GM04504 (cell line): ENCODE measurements around the gene OSM.

Source experiments
- DNase-seq: peaks from one replicate; pipeline ENCODE4 v3.0.0-alpha.2; 2012; ENCODE audit warnings: low read depth

The OSM gene

DNA sequence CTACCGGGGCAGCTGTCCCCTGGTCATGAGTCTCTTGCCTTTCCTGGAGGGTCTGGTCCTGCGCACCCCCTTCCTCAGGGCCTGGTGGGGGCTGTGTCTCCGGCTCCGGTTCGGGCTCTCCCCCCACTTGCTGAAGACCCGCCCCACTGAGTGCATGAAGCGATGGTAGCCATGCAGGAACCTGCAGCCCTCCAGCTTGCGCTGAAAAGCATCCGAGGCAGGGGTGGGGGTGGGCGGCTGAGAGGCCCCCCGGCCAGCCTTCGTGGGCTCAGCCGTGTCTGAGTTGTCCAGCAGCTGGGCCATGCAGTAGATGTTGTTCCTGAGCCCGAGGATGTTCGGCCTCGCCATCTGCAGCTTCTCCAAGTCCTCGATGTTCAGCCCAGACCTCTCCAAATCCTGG is 2.8 kb downstream of the OSM start:
- DNase-seq = no peak

DNA sequence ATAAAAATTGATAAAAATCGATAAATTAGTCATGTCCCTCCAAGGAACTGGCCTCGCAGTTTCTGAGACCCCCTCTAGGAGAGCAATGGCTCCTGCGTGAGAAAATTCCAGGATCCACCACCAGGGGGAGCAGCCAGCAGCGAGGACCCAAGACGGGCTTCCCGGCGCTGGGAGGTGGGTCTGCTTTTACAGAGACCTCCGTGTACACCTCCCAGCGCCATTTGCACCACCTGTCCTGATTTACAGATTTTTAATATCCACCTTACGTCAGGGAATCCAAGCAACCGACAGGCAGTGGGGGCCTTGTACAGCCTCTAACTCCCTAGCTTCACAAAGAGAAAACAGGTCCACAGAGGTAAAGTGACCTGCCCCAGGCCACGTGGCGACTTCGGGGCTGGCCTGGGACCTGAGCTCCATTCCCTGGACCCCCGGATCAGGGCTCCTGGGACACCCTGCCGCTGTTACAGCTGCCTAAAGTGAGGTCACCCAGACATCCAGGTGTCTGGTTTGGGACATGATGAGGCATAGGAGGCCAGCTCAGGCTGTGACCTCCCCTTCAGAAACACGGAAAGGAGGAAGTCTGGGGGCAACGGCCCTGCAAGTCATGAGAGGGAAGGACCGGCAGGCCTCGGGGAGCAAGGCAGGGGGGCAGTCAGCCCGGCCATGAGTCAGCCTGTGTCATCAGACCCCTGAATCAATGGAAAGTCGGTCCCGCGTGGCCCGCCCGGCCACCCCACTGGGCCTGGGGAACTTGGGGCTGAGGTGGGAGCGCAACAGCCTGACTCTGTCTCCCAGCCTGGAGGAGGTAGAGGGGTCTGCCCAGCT is 3.5 kb downstream of the OSM start:
- no peak for DNase-seq

DNA sequence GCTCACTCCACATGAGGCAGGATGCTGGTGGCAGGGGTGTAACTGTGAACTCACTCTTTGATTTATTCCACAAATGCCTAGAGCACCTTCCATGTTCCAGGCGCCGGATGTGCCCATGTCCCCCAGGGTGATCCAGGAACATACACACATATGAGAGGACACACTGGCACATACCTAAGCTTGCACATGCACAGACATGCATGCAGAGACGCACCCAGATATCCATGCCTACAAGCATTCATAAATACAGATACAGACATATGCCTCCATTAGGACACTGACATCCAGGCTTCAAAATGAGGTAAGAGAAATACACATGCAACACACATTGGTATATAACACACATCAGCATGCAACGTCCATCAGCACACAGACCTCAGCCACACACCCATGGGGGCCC is 4.5 kb downstream of the OSM start:
- DNase-seq = no peak

DNA sequence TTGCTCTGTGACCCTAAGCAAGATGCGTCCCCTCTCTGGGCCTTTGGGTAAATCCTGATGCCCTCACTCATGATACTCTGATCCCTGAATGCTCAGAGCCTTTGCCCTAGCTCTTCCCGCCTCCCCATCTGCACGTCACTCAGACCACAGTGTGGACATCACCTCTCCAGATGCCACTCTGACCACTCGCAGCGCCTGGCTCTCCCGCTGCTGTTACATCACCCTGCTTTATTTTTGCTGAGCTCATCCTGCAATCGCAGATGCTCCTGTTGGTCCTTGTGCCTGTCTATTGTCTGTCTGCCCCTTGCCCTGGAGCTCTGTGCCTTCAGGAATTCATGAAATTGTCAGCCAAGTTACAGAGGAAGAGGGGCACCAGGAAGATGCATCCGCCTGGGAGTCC is 5.5 kb downstream of the OSM start:
- DNase-seq = no peak

DNA sequence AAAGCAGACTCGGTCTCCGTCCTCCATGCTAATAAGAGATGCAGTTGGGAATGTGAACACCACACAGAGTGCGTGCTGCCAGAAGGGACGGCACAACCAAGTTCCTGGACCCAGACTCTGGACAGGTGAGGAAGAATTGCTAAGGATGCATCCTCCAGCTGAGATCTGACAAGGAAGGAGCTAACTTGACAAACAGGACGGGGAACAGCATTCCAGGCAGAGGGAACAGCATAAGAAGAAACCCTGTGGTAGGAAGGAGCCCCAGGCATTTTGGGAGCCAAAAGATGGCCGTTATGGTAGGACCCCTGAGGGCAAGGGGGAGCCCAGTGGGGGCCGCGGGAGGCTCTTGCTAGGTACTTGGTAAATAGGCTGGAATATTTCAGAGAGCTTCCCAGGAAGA is 6.0 kb downstream of the OSM start:
- DNase-seq = no peak

DNA sequence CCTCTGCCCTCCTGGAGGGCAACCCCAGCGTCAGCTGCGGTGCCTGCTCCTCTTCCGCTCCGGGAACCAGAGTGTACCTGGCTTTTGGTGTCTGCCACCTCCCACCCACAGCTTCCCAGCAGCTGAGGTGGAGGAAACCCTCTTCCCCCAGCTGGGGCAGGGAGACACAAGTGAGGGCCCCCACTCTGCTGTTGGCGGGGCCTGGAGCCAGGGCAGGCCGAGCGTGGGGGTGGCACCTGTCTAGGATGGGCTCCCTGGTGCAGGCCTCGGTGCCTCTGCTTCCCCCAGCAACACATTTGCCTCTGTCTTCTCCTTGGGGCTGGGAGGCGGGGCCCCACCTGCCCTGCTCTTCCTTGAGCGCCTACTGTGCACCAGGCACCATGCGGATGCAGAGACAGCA is 6.4 kb downstream of the OSM start:
- no peak for DNase-seq

DNA sequence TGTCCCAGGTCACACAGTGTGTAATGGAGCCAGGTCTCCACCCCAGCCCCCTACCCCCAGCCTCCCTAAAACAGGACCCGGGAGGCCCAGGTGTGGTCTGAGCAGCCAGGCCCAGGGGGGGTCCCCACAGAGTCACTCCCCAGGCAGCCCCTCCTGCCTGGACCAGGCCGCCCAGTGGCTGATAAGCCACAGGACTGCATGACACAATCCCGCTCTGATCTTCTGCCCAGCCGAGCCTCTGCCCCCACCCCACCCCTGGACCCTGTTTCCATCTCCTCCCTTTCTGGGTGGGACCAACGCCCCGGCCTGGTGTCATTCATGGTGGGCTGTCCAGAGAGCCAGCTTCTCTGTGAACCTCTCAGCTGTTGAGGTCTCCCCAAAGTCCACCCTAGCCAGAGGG is 12.3 kb downstream of the OSM start:
- no peak for DNase-seq

DNA sequence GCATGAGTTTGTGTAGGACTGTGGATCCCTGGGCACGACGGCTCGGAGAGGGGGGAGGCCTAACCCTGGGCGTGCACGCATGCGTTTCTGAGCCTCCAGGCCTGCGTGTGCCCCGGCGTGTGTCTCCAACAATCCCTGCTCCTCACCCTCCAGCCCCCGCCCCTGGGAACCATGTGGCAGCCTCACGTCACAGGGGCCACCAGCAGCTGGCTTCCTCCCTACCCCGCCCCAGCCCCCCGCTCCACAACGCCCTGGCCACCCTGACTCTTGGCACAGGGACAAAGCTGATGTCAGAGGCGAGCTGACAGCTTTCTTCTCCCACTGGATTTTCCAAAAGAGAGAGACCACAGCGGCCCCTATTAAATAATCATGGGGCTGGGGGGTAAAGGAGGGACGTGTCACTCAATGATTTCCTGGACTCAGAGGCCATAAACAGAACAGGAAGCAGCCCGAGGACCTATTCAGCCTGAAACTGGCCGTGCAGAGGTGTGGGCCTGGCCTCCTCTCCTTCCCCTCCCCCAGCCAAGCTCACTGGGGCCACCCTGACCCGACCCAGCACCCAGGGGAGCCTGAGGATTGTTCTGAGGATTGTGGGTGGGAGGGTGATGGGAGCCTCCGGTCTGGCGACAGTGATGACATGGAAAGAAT is 13.3 kb downstream of the OSM start:
- DNase-seq = no peak

DNA sequence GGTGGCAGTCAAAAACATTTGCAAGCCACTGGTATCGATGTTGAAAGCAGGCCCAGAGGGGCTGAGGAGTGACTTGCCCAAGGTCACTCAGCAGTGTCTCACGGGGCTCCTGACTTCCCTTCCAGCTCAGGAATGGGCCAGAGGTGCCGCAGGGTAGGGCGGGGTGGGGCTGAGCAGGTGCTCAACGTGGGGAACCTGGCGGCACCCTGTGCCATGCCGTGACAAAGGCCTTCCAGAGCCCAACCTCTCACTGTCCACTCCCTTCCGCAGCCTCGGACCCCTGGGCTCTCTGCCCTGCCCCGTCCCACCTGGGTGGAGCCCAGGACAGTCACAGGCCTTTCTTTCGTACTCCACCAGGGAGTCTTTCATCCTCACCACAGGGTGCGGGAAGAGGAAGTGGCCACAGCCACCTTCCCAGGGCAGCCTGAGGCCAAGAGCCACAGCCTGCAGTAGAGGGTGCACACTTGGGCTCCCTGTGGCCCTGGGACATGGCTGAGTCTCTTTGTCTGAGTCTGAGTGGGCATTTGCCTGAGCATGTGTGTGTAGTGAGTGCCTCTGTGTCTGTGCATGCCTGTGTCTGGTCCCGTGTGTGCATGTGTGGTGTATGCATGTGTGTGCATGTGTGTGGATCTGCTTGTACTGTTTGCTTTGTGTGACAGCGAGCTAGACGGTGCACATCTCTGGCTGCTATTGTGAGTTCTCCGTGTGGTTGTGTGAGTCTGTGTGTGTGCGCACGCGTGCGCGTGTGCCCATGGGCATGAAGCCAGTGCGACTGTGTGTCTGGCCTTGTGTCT is 14.0 kb downstream of the OSM start:
- no peak for DNase-seq

DNA sequence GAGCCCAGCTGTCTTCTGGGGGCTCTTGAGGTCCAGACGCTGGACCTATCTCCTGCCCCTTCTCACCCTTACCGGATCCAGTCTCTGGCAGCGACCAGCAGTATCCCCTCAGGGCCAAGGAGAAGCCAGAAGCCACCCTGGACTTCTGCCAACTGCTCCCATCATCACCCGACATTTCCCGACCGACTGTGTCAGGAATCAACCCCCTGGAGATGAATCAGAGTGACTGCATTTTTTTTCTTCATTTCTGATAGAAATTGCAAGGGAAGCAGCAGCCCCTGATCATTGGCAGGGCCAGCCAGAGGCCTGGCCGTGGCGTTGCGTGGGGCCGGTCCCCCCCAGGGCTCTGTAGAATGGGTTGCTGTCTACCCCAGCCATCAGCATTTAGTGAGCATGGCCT is 14.9 kb downstream of the OSM start:
- no peak for DNase-seq

DNA sequence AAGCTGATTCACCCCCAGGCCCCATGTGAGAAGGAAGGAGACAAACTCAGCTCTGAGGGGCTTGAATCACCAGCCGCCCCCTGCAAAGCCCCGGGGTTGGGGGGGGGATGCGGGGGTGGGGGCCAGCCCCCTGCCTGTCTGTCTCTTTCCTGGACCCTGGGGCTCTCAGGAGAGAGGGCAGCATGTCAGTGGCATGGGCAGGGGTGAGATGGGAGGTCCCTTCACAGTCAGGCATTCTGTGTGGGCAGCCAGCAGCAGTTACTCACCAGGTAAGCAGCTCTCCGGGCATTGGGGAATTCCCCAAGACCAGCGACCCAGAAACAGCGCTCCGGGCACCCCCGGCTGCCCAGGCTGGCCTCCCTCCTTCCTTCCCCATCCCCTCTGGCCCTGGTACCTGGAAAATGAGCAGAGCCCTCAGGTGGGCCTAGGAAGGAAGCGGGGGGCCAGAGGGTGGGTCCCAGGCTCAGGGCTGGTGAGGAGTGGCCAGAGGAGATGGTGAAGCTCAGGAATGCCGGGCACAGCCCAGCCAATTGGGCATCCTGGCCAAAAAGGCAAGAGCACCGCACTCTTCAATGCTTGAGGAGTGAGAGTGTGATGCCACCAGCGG is 15.9 kb downstream of the OSM start:
- DNase-seq = no peak

DNA sequence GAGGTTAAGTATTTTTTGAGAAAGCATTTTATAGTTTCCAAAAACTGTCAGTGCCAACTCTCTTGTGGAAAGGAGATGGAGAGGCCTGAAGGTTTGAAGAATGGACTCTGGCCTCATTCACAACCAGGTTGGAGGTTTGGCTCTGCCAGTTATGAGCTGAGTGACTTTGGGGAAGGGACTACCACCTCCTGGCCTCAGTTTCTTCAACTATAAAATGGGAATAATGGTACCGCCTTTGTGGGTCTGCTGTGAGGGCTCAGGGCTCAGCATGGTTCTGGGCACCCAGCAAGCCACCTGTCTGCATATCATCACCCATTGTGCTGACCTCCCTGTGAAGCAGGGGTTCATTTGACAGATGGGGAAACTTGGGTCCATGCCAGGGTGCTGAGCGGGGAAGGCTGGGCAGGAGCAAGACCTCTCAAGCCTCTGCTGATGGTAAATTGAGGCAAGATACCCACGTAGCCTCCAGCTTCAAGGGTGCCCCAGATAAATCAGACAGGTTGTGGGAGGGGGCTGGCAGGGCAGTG is 16.5 kb downstream of the OSM start:
- DNase-seq = no peak

DNA sequence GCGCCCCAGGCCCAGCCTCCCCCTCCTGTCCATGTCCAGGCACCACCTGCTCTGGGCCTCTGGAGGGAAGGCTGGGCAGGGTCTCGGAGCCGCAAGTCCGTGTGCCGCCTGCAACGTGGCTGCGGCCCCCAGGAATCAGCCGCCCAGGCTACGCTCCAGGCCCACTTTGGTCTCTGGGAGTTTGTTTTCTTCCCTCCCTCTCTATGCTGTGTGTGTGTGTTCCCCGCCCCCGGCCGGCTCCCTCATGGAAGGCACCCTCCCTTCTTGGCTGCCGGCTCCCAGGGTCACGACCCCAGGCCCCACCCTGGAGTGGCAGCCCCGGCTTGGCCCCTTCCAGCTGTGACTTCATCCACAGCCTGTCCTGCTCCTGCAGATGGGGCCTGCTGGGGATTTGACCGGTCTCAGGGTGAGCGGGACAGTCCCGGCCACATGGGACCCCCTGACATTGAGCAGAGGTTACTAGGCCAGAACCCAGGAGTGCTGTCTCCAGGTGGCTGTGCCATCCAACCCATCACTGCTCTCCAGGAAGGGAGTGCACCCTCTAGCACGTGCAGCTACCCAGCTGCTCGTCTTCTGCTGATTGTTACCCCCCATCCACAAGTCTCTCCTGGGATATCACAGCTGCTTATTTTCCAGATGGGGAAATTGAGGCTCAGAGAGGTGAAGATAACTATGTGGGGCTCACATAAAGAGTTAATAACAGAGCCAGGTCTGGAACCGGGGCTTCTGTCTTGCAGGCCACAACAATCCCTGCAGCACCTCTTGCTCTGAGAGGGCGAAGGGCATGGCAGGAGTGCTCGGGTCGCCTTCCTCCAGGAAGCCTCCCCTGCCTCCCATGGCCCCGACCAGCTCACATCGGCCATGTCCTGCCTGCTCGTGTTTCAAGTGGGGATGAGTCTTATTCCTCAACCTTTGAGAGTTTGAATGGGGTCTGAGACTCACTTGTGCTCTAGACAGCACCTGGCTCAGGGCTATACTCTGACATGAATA is 17.3 kb downstream of the OSM start:
- DNase-seq = no peak

DNA sequence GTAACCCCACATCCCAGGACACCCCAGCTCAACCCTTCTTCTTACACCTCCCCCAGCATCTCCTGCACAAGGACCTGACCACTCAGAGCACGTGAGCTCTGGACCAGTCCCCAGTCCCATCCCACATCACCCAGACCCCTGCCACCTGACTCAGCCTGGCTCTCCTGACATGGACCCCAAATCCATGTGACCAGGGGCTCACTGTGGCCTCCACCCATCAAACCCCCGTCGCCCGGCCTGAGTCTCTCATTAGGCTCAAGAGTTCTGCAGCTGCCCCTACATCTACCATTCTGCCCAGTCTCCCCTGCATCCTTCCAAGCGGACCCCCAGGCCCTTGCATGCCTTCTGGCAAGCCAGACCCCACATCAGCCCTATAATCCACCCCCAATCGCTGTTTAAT is 18.2 kb downstream of the OSM start:
- DNase-seq = no peak

DNA sequence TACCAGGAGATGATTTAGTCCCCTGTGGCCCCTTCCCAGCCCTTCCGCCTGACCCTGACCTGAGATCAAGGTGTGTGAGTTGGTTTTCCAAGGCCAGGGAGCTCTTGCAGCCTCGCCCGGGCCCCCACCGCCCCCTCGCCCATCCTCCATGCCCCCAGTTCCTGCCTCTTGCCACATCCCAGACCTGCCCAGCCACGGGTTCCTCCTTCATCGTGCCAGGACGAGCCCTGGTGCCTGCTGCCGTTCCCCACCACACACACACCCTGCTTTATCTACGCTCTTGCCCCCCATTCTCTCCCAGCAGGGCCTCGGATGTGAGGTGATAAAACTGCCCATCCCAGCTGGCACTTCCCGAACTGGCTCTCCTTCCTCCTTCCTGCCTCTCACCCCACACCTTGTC is 18.7 kb downstream of the OSM start:
- DNase-seq = no peak

DNA sequence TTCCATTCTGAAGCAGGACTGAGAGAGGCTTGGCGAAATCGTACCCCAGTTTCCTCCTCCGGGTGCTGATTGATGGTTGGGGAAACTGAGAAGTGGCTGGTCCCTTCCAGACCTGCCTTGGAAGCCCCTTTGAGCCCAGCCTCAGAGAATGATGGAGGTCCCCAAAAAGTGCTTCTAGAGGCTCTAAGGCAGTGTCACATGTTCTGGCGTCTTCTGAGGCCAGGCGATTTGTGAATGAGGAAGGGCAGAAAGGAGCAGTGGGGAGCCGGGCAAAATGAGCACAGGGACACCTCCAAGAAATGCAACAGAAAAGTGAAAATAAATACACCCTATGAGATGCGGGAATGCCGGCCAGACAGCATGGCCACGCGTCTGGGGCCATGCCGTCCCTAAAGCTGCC is 19.1 kb downstream of the OSM start:
- DNase-seq = no peak

DNA sequence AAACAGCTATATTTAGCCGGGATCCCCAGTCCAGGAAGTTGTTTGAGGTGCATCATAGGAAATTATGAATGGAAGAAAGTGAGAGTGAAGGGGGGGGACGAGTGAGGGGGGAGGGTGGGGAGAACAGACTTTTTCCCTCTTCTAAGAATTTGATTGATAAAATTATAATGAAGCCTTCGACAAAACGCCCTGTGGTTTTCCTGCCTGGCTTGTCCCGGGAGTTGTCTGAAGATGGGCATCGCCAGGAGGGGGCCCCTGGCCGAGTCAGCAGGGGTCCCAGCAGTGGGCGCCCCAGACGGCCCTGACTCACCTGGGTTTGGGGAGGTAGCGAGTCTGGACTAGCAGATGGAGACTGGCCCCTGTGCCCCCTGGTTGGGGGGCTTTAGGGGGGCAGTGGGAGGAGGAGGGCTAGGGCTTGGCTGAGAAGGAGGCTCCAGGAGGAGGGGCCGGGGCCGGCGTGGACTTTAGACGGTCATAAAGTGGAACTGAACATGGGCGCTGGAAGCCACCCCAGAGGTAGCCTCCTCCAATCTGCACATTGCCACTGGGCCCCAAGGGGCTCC is 19.8 kb downstream of the OSM start:
- no peak for DNase-seq

DNA sequence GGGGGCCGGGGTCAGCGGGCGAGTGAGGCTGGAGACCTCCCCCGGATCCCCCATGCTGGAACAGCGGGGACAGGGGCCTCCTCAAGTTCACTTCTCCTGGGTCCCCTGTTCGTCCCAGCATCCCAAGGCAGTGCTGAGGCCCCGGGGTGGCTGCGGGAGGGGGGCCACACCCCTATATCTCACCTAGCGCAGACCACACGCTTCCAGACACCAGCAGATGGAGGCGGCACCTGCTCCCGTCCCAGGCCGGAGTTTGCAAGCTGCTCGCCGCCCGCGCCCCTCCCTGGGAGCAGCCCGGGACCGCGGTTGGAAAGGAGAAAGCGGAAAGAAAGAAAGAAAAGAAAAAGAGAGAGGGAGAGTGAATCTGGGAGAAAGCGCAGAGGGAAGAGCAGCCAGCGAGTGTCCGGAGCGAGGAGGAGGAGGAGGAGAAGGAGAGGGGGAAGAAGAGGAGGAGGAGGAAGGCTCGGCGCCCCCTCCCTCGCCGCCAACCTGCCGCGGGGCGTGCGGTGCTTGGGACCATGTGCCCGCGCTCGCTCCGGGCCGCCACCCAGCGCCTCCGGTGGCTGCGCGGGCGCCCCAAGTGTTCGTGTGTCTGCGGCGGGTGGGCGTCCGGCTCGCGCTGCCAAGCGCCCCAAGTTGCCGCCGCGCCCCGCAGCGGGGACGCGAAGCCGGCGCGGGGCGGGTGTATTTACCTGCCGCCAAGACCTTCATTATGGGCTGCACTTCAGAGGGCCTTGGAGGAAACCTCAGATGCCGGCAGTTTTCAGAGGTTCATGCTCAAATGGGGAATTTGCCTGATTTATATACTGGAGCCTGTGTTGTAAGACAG is 20.5 kb downstream of the OSM start, which contains the start of gene LIF:
TSS of gene LIF (minus strand) at position 775 of the 829 bp plus-strand sequence. CDS start at position 711, 64 bp downstream.
- DNase-seq = no peak

DNA sequence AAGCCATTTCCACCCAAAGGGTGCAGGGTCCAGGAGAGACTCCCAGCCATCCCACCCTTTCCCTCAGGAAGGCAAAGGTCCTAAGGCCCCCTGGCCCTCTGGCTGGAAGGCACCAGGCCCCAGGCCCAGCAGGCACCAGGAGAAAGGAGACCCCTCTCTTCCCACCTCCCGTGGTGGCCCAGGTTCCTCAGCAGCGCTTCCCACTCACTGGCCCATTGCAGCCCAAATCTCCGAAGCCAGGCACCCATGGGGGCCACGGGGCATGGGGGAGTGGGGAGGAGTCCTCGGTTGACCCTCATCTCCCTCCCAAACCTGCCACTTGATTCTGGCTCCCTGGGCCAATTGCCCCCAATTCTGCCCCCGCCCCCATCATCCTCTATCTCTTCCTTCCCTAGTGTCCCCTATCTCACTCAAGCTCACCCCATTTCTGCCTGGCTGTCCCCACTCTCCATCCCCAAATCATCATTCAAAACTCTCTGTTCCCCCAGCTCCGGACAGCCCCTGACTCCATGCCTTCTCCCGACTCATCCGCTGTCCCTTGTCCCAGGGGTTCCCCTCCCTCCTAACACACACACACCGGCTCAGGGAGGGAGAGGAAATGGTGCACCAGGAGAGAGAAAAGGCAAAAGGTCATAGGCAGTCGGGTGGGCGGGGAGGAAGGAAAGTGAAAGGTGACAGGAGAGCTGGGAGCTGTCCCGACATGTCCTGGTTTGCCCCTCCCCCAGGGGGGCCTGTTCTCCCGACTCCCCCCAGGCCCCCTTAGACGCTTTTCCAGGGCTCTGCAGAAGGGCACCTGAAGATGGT is 21.3 kb downstream of the OSM start:
- no peak for DNase-seq
